Activated naive CD4-positive, alpha-beta T cell treated with anti-CD3 and anti-CD28 coated beads, Interleukin-2, amount 50 U/mL, for 24 hours (primary cell): ENCODE results near the gene DYNC1H1.
"Not testable (repeated sequence)": the region's sequence is repeated elsewhere in the genome, so short reads cannot be mapped to it uniquely, and the experiment has no call there.

Experiments used
- H3K27ac Mint-ChIP-seq: one replicate; pipeline ENCODE4 v1.8.0; 2021; ENCODE audit warnings: mild to moderate bottlenecking, mixed read lengths
- H3K27me3 Mint-ChIP-seq: one replicate; pipeline ENCODE4 v1.8.0; 2021; ENCODE audit warnings: mixed read lengths
- H3K36me3 Mint-ChIP-seq: one replicate; pipeline ENCODE4 v1.8.0; 2021; ENCODE audit warnings: mixed read lengths
- H3K4me1 Mint-ChIP-seq: one replicate; pipeline ENCODE4 v1.8.0; 2021; ENCODE audit warnings: mixed read lengths
- H3K4me3 Mint-ChIP-seq: one replicate; pipeline ENCODE4 v1.8.0; 2021; ENCODE audit warnings: mild to moderate bottlenecking, mixed read lengths
- H3K9me3 Mint-ChIP-seq: one replicate; pipeline ENCODE4 v1.8.0; 2021; ENCODE audit warnings: mixed read lengths

The DYNC1H1 gene

GRCh38 chr14:101969481-101969880 lies 5.1 kb downstream of the DYNC1H1 start:
- Mint-ChIP-seq H3K27me3 (no peaks in the 10 kb centered on the region), H3K9me3 (no peaks in the 10 kb centered on the region), H3K27ac (no peak overlapping the region), H3K4me1 (peaks cover 55% of the 10 kb centered on the region), H3K4me3 (no peak overlapping the region), H3K36me3 (peaks cover 10% of the 10 kb centered on the region)

GRCh38 chr14:101970830-101971400 lies 6.5 kb downstream of the DYNC1H1 start:
- no peak overlapping the region for H3K4me3 Mint-ChIP-seq
- H3K27ac Mint-ChIP-seq, result peak overlapping the region; percentile 26
- no peaks in the 10 kb centered on the region for H3K27me3 Mint-ChIP-seq
- H3K36me3 Mint-ChIP-seq, result peaks cover 12% of the 10 kb centered on the region
- H3K4me1 Mint-ChIP-seq, result peaks cover 59% of the 10 kb centered on the region
- no peaks in the 10 kb centered on the region for H3K9me3 Mint-ChIP-seq

- H3K36me3 Mint-ChIP-seq, result peaks cover 12% of the 10 kb centered on the region
- not testable (repeated sequence) for H3K9me3 Mint-ChIP-seq, H3K4me3 Mint-ChIP-seq, H3K27me3 Mint-ChIP-seq
- H3K4me1 Mint-ChIP-seq, result peaks cover 56% of the 10 kb centered on the region
- peak overlapping the region; percentile 59 for H3K27ac Mint-ChIP-seq
Measured at GRCh38 chr14:101971458-101971857, 7.1 kb downstream of the DYNC1H1 start.

- Mint-ChIP-seq H3K36me3 (peaks cover 12% of the 10 kb centered on the region), H3K4me1 (peaks cover 49% of the 10 kb centered on the region), H3K27me3 (no peaks in the 10 kb centered on the region), H3K4me3 (no peak overlapping the region), H3K9me3 (no peaks in the 10 kb centered on the region), H3K27ac (peak overlapping the region; percentile 61)
Measured at GRCh38 chr14:101972126-101972866, 7.9 kb downstream of the DYNC1H1 start.

GRCh38 chr14:101973356-101973755 lies 9.0 kb downstream of the DYNC1H1 start:
- H3K4me1 Mint-ChIP-seq, result peaks cover 39% of the 10 kb centered on the region
- no peaks in the 10 kb centered on the region for H3K27me3 Mint-ChIP-seq
- peaks cover 9% of the 10 kb centered on the region for H3K36me3 Mint-ChIP-seq
- no peak overlapping the region for H3K27ac Mint-ChIP-seq
- no peaks in the 10 kb centered on the region for H3K9me3 Mint-ChIP-seq
- H3K4me3 Mint-ChIP-seq, result no peak overlapping the region

- Mint-ChIP-seq H3K27ac (peak overlapping the region; percentile 32), H3K4me3 (no peak overlapping the region), H3K36me3 (peaks cover 9% of the 10 kb centered on the region), H3K9me3 (no peaks in the 10 kb centered on the region), H3K27me3 (no peaks in the 10 kb centered on the region), H3K4me1 (peaks cover 27% of the 10 kb centered on the region)
Measured at GRCh38 chr14:101975231-101975630, 10.9 kb downstream of the DYNC1H1 start.

GRCh38 chr14:101977311-101978071 lies 13.1 kb downstream of the DYNC1H1 start:
- Mint-ChIP-seq H3K4me1 (peaks cover 15% of the 10 kb centered on the region), H3K9me3 (no peaks in the 10 kb centered on the region), H3K4me3 (no peak overlapping the region), H3K27me3 (no peaks in the 10 kb centered on the region), H3K36me3 (peaks cover 13% of the 10 kb centered on the region), H3K27ac (no peak overlapping the region)

GRCh38 chr14:101979666-101980065 lies 15.3 kb downstream of the DYNC1H1 start:
- Mint-ChIP-seq H3K27ac (no peak overlapping the region), H3K27me3 (no peaks in the 10 kb centered on the region), H3K9me3 (no peaks in the 10 kb centered on the region), H3K36me3 (peaks cover 18% of the 10 kb centered on the region), H3K4me3 (no peak overlapping the region), H3K4me1 (peaks cover 12% of the 10 kb centered on the region)

GRCh38 chr14:101980251-101980650 lies 15.9 kb downstream of the DYNC1H1 start:
- H3K36me3 Mint-ChIP-seq, result peaks cover 18% of the 10 kb centered on the region
- H3K27me3 Mint-ChIP-seq, result no peaks in the 10 kb centered on the region
- no peak overlapping the region for H3K27ac Mint-ChIP-seq
- peaks cover 6% of the 10 kb centered on the region for H3K4me1 Mint-ChIP-seq
- H3K9me3 Mint-ChIP-seq, result no peaks in the 10 kb centered on the region
- H3K4me3 Mint-ChIP-seq, result no peak overlapping the region

- peaks cover 4% of the 10 kb centered on the region for H3K4me1 Mint-ChIP-seq
- H3K9me3 Mint-ChIP-seq, result no peaks in the 10 kb centered on the region
- peaks cover 16% of the 10 kb centered on the region for H3K36me3 Mint-ChIP-seq
- H3K4me3 Mint-ChIP-seq, result no peak overlapping the region
- no peaks in the 10 kb centered on the region for H3K27me3 Mint-ChIP-seq
- peak overlapping the region; percentile 30 for H3K27ac Mint-ChIP-seq
Measured at GRCh38 chr14:101980700-101981099, 16.3 kb downstream of the DYNC1H1 start.

GRCh38 chr14:101982621-101983020 lies 18.2 kb downstream of the DYNC1H1 start:
- Mint-ChIP-seq H3K4me1 (peaks cover 4% of the 10 kb centered on the region), H3K27ac (no peak overlapping the region), H3K4me3 (no peak overlapping the region), H3K27me3 (no peaks in the 10 kb centered on the region), H3K9me3 (no peaks in the 10 kb centered on the region), H3K36me3 (peaks cover 21% of the 10 kb centered on the region)

- not testable (repeated sequence) for H3K4me3 Mint-ChIP-seq, H3K27ac Mint-ChIP-seq, H3K4me1 Mint-ChIP-seq, H3K27me3 Mint-ChIP-seq, H3K9me3 Mint-ChIP-seq
- peaks cover 23% of the 10 kb centered on the region for H3K36me3 Mint-ChIP-seq
Measured at GRCh38 chr14:101984831-101985230, 20.5 kb downstream of the DYNC1H1 start.

GRCh38 chr14:101985957-101986356 lies 21.6 kb downstream of the DYNC1H1 start:
- Mint-ChIP-seq H3K27ac (no peak overlapping the region), H3K4me1 (no peaks in the 10 kb centered on the region), H3K9me3 (no peaks in the 10 kb centered on the region), H3K36me3 (peaks cover 17% of the 10 kb centered on the region), H3K4me3 (no peak overlapping the region), H3K27me3 (no peaks in the 10 kb centered on the region)

- no peak overlapping the region for H3K27ac Mint-ChIP-seq
- H3K36me3 Mint-ChIP-seq, result peaks cover 17% of the 10 kb centered on the region
Measured at GRCh38 chr14:101986953-101987352, 22.6 kb downstream of the DYNC1H1 start.

GRCh38 chr14:101988377-101988776 lies 24.0 kb downstream of the DYNC1H1 start:
- Mint-ChIP-seq H3K27ac (no peak overlapping the region), H3K9me3 (no peaks in the 10 kb centered on the region), H3K4me1 (no peaks in the 10 kb centered on the region), H3K27me3 (no peaks in the 10 kb centered on the region), H3K4me3 (no peak overlapping the region), H3K36me3 (peaks cover 19% of the 10 kb centered on the region)

More at GRCh38 chr14:101986953-101987352, 22.6 kb downstream of the DYNC1H1 start:
- Mint-ChIP-seq H3K4me1 (no peaks in the 10 kb centered on the region), H3K27me3 (no peaks in the 10 kb centered on the region), H3K9me3 (no peaks in the 10 kb centered on the region), H3K4me3 (no peak overlapping the region)

- Mint-ChIP-seq H3K36me3 (peaks cover 27% of the 10 kb centered on the region), H3K4me1 (no peaks in the 10 kb centered on the region), H3K27ac (no peak overlapping the region), H3K27me3 (no peaks in the 10 kb centered on the region), H3K4me3 (no peak overlapping the region), H3K9me3 (no peaks in the 10 kb centered on the region)
Measured at GRCh38 chr14:101991352-101991751, 27.0 kb downstream of the DYNC1H1 start.
